GM12892 (cell line): Measurements from ENCODE around the gene KLHL3.

Source experiments
- POLR2A ChIP-seq: IDR thresholded peaks from 2 replicates; pipeline ENCODE4 v1.6.1; 2011; ENCODE audit warnings: low read depth, low read length, control low read depth
- POLR2AphosphoS5 ChIP-seq: IDR thresholded peaks from 2 replicates; pipeline ENCODE4 v1.6.1; 2011; ENCODE audit warnings: low read depth, low read length, control low read depth

- TF ChIP-seq POLR2A (no peak), POLR2AphosphoS5 (no peak)
These were observed 136.4 kb downstream of the KLHL3 start for GRCh38 chr5:137599457-137599856.
